Measurements from ENCODE around the gene DGKQ.
A peak's percentile ranks its signal among the peaks of the same experiment; 100 is the strongest.

Gene DGKQ

DNA sequence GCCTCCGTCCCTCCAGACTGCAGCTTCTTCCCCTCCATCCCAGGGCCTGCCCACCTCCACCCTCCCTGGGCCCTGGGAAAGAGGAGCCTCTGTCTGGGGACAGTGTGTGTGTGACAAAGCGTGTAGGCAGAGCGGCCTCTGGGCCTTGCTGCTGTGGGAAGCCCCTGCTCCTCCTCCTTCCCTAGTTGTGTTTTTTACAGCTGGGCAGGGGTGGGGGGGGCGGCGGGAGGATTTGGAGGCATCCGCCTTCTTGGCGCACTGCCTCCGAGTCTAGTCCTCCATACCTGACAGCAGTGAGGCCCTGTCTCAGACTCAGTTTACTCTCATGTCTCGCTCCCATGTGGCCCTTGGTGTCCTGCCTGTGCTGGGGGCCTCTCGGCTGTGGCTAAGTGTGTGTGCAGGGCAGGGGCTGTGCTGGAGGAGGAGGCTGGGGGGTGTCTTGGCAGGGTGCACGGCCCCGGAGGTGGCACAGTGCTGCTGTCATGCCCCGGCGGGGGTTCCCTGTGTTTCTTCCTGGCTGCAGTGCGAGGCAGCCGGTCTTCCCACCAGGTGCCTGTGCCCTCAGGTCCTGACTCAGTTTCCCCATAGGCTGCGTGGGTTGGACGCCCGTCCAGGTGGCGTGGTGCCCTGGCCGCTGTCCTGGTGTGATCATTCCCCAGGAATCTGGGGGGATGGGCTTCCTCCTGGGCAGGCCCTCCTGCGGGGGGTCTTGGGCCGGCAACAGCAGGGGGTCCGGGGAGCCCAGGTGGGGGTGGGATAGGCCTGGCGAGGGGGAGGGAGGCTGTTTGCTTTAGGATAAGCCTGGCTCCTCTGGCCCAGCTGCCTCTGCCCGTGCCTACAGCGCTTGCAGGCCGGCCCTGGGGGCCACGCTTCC, 45.0 kb upstream of the DGKQ start:
- H3K9me3 ChIP-seq (replicated peaks in 1 of 11): no peaks in the 10 kb centered on the region
- TF ChIP-seq Cebpa-rat (IDR thresholded peaks at IDR 0.05): no peak
- H3K27me3 ChIP-seq: peaks cover 0 to 6% (median 0%) of the 10 kb centered on the region in 11 experiments; a peak in 2 of 22 replicates
- peaks cover 88 to 93% (median 90%) of the 10 kb centered on the region in 10 experiments for H3K4me1 ChIP-seq
- peak overlapping the region; percentile 72 to 98 (median 95) for H3K4me2 ChIP-seq
- H3K9ac ChIP-seq: peak overlapping the region in 8 of 11 experiments; percentile 19 to 68 (median 52); a peak in 11 of 22 replicates
- no peak overlapping the region for H3K4me3 ChIP-seq
- peaks cover 5 to 94% (median 93%) of the 10 kb centered on the region in 11 experiments; a peak in 20 of 22 replicates for H4K20me1 ChIP-seq
- H3K27ac ChIP-seq: peak overlapping the region in 1 of 11 experiments; percentile 23; a peak in 1 of 22 replicates
- H3K36me3 ChIP-seq: peaks cover 0 to 28% (median 10%) of the 10 kb centered on the region in 11 experiments; a peak in 11 of 22 replicates

DNA sequence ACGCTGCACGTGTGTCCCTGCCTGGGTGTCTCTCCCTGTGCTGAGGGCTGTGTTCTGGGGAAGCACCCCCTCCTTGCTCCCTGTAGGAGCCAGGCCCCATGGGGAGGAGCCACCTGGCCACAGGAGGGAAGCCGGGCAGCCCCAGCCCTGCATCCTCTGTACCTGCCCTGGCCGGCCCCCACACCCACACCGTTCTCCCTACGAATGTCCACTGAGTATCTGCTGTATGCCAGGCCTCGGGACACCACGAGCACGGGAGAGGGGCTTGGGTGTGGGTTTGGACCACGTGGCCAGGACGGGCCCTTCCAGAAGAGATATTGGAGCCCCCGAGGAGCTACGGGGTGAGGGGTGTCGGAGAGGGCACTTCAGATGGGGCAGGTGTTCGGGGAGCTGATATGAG, 44.3 kb upstream of the DGKQ start:
- no peak overlapping the region; a peak in 1 of 20 replicates for H3K4me3 ChIP-seq
- H3K9me3 ChIP-seq (replicated peaks in 1 of 11): no peaks in the 10 kb centered on the region
- H3K27ac ChIP-seq: peak overlapping the region in 1 of 11 experiments; percentile 23; a peak in 1 of 22 replicates
- peak overlapping the region in 8 of 11 experiments; percentile 17 to 68 (median 37); a peak in 12 of 22 replicates for H3K9ac ChIP-seq
- peaks cover 0 to 6% (median 0%) of the 10 kb centered on the region in 11 experiments; a peak in 2 of 22 replicates for H3K27me3 ChIP-seq
- peaks cover 92 to 94% (median 93%) of the 10 kb centered on the region in 10 experiments for H3K4me1 ChIP-seq
- H4K20me1 ChIP-seq: peaks cover 5 to 94% (median 93%) of the 10 kb centered on the region in 11 experiments; a peak in 20 of 22 replicates
- H3K36me3 ChIP-seq: peaks cover 0 to 29% (median 13%) of the 10 kb centered on the region in 11 experiments; a peak in 11 of 22 replicates
- TF ChIP-seq Cebpa-rat (IDR thresholded peaks at IDR 0.05): no peak
- H3K4me2 ChIP-seq: peak overlapping the region; percentile 72 to 98 (median 95)

DNA sequence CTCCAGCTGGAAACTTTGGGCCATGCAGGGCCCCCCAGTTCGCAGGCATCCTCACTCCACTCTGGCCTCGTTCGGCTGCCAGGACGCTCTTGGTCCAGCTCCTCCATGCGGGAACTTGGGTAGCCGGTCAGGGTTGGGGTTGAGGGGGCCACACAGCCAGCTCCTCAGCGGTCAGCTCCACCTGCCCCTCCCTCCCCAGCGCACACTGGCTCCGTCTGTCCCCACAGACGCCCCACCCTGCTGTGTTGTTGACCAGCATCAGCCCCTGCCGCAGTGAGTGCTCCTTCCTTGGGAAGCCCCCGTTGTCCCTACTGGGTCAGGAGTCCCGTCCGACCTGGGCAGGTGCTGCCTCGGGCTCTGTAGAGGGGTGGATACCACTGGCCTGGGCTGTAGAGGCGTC, 43.8 kb upstream of the DGKQ start:
- H3K4me1 ChIP-seq: peaks cover 90 to 94% (median 93%) of the 10 kb centered on the region in 10 experiments
- no peaks in the 10 kb centered on the region for H3K9me3 ChIP-seq (replicated peaks in 1 of 11)
- H3K4me2 ChIP-seq: peak overlapping the region; percentile 72 to 98 (median 95); a peak in 21 of 22 replicates
- no peak overlapping the region for H3K27ac ChIP-seq
- H3K27me3 ChIP-seq: peaks cover 0 to 6% (median 0%) of the 10 kb centered on the region in 11 experiments; a peak in 2 of 22 replicates
- H3K36me3 ChIP-seq: peaks cover 0 to 24% (median 11%) of the 10 kb centered on the region in 11 experiments; a peak in 11 of 22 replicates
- no peak overlapping the region; a peak in 1 of 20 replicates for H3K4me3 ChIP-seq
- H4K20me1 ChIP-seq: peaks cover 5 to 94% (median 92%) of the 10 kb centered on the region in 11 experiments; a peak in 20 of 22 replicates
- no peak for TF ChIP-seq Cebpa-rat (IDR thresholded peaks at IDR 0.05)
- H3K9ac ChIP-seq: peak overlapping the region in 6 of 11 experiments; percentile 17 to 68 (median 54); a peak in 9 of 22 replicates

DNA sequence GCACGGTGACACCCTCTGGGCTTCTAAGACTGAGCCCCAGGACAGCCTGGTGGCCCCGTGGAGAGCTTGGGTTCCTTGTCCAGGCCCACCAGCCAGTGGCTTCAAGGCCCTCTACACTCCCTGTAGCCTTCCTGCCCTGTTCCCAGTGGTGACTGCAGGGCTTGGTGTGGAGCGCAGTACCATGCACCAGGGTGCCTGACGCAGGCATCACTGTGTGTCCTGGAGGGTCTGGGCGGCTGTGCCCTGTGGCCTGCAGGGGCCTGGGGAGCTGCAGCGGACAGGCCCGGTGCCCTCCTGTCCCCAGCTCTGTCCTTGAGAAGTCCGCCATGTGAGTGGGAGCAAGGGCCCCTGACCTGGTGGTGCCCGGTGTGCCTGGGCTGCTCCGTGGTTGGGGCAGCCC, 42.4 kb upstream of the DGKQ start:
- Histone ChIP-seq H3K27ac (peak overlapping the region in 3 of 11 experiments; percentile 0 to 40 (median 12); a peak in 3 of 22 replicates), H3K9ac (peak overlapping the region in 9 of 11 experiments; percentile 18 to 61 (median 34); a peak in 13 of 22 replicates), H3K4me2 (peak overlapping the region; percentile 89 to 98 (median 95)), H3K9me3 (replicated peaks in 1 of 11) (no peaks in the 10 kb centered on the region), H4K20me1 (peaks cover 5 to 88% (median 83%) of the 10 kb centered on the region in 11 experiments; a peak in 20 of 22 replicates), H3K27me3 (peaks cover 4 to 9% (median 5%) of the 10 kb centered on the region in 11 experiments; a peak in 21 of 22 replicates), H3K4me3 (peak overlapping the region in 1 of 10 experiments; percentile 11; a peak in 2 of 20 replicates), H3K36me3 (peaks cover 0 to 21% (median 11%) of the 10 kb centered on the region in 11 experiments; a peak in 10 of 22 replicates), H3K4me1 (peaks cover 81 to 86% (median 85%) of the 10 kb centered on the region in 10 experiments)
- TF ChIP-seq Cebpa-rat (IDR thresholded peaks at IDR 0.05): no peak

DNA sequence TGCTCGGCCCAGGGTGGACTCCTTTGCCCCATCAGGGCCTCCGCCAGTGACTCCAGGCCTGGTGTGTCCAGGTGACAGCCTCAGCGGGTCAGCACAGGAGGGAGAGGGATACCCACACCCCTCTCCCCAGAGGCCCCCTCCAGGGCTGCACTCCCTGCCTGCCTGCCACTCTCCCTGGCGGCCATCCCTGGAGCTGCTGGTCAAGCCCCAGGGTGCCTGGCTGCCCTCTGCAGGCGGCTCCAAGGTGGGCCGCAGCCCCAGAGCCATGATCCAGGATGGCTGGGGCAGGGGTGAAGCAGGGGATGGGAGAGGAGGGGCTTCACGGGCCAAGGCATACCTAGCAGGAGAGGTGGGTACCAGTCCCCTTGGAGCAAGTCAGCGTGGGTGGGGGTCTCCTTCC, 41.8 kb upstream of the DGKQ start:
- H3K9ac ChIP-seq: peak overlapping the region in 6 of 11 experiments; percentile 18 to 61 (median 56); a peak in 9 of 22 replicates
- H3K36me3 ChIP-seq: peaks cover 0 to 21% (median 11%) of the 10 kb centered on the region in 11 experiments; a peak in 10 of 22 replicates
- peak overlapping the region in 1 of 11 experiments; percentile 40; a peak in 2 of 22 replicates for H3K27ac ChIP-seq
- no peak for TF ChIP-seq Cebpa-rat (IDR thresholded peaks at IDR 0.05)
- H4K20me1 ChIP-seq: peaks cover 5 to 91% (median 88%) of the 10 kb centered on the region in 11 experiments; a peak in 20 of 22 replicates
- H3K27me3 ChIP-seq: peaks cover 10 to 15% (median 10%) of the 10 kb centered on the region in 11 experiments; a peak in 21 of 22 replicates
- H3K9me3 ChIP-seq (replicated peaks in 1 of 11): no peaks in the 10 kb centered on the region
- no peak overlapping the region; a peak in 2 of 20 replicates for H3K4me3 ChIP-seq
- peaks cover 86 to 90% (median 88%) of the 10 kb centered on the region in 10 experiments for H3K4me1 ChIP-seq
- peak overlapping the region; percentile 89 to 98 (median 95) for H3K4me2 ChIP-seq

DNA sequence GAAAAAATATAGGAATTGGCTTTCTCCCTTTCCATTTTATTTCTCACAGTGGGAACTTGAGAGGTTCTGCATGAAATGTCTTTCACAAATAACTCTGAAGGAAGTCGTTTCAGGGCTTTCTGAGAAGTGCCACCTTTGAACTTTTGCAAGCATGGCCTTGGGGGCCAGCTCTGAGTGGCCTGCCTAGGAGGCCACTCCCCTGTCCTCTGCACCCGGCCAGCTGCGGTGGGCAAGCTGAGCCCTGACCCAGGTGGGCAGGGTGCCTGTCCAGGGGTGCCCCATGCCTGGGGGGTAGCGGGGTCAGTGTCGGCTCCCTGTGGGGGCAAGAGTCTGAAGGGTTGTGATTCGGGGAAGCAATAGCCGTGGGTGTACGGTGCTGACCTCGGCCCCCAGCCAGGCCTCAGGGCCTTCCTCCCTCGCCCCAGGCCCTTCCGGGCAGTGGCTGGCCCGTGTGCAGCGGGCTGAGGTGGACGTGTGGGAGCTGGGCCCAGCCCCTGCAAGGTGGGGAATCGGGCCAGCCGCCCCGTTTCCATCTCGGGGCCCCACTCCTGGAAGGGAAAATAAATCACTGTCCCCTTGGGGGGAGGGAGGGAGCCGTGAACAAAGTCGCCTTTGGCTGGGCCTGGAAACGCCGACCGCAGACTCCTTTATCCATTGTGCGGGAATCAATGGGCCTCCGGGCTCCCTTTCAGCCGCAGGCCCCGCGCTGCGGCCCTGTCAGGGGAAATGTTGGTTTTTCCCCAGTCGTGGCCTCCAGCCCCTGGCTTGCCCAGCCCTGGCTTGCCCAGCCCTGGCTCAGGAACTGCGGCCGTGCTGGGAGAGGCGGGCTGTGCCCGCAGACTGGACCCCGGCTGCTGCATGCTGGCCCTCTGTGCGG, 41.2 kb upstream of the DGKQ start:
- peak overlapping the region in 6 of 11 experiments; percentile 39 to 61 (median 56); a peak in 10 of 22 replicates for H3K9ac ChIP-seq
- H3K4me3 ChIP-seq: peak overlapping the region in 2 of 10 experiments; percentile 6 to 16; a peak in 2 of 20 replicates
- H3K9me3 ChIP-seq (replicated peaks in 1 of 11): no peaks in the 10 kb centered on the region
- peaks cover 82 to 87% (median 86%) of the 10 kb centered on the region in 10 experiments for H3K4me1 ChIP-seq
- peaks cover 0 to 21% (median 11%) of the 10 kb centered on the region in 11 experiments; a peak in 10 of 22 replicates for H3K36me3 ChIP-seq
- H3K27ac ChIP-seq: peak overlapping the region in 1 of 11 experiments; percentile 20; a peak in 3 of 22 replicates
- peaks cover 15 to 18% (median 15%) of the 10 kb centered on the region in 11 experiments; a peak in 21 of 22 replicates for H3K27me3 ChIP-seq
- peaks cover 5 to 89% (median 85%) of the 10 kb centered on the region in 11 experiments; a peak in 20 of 22 replicates for H4K20me1 ChIP-seq
- peak overlapping the region; percentile 89 to 98 (median 95) for H3K4me2 ChIP-seq
- TF ChIP-seq Cebpa-rat (IDR thresholded peaks at IDR 0.05): no peak

DNA sequence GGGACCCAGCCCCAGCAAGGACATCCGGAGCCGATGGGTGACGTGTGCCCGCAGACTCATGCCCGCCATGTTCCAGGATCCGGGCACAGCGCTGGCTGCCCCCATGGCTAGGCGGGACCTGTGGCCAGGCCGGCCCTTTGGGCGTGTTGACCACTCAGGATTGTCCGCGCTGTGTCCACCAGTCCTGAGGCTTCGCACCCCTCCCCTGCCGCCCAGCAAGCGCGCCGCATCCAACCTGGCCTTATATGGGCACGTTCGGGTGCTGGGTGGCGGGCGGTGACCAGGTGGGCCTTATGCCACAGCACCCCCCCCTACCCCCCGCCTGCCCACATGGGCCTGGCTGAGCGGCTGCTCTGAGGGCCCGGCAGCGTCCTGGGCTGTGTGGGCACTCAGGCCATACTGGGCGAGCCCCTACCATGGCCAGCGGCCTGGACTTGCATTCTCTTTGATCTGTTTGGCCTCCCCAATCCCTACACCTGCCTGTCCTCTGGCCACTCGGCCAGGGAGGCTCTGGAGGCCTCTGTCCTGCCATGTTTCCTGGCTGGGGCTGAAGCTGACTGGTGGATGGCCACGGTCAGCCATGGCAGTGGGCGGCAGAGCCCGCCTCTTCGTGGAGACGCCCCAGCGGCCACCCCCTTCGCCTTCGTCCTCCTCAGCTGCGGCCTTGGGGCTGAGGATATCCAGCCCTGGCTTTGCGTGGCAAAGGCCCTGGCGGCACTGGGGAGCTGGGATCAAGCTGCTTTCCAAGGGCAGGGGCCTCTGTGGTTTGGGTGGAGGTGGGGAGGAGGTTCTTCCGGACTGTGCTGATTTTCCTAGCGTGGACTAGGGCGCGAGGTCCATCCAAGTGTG, 40.1 kb upstream of the DGKQ start:
- H3K27me3 ChIP-seq: peaks cover 24 to 27% (median 25%) of the 10 kb centered on the region in 11 experiments
- H3K36me3 ChIP-seq: peaks cover 0 to 21% (median 11%) of the 10 kb centered on the region in 11 experiments; a peak in 10 of 22 replicates
- H3K9me3 ChIP-seq (replicated peaks in 1 of 11): no peaks in the 10 kb centered on the region
- peak overlapping the region in 7 of 10 experiments; percentile 61 to 79 (median 70); a peak in 8 of 20 replicates for H3K4me3 ChIP-seq
- H3K27ac ChIP-seq: no peak overlapping the region; a peak in 1 of 22 replicates
- H4K20me1 ChIP-seq: peaks cover 5 to 85% (median 76%) of the 10 kb centered on the region in 11 experiments; a peak in 20 of 22 replicates
- H3K4me1 ChIP-seq: peaks cover 79 to 85% (median 84%) of the 10 kb centered on the region in 10 experiments
- H3K9ac ChIP-seq: peak overlapping the region in 8 of 11 experiments; percentile 48 to 89 (median 80); a peak in 11 of 22 replicates
- TF ChIP-seq Cebpa-rat (IDR thresholded peaks at IDR 0.05): no peak
- peak overlapping the region; percentile 89 to 98 (median 95) for H3K4me2 ChIP-seq
